ENCODE results near the gene PIR.

Gene PIR

DNA sequence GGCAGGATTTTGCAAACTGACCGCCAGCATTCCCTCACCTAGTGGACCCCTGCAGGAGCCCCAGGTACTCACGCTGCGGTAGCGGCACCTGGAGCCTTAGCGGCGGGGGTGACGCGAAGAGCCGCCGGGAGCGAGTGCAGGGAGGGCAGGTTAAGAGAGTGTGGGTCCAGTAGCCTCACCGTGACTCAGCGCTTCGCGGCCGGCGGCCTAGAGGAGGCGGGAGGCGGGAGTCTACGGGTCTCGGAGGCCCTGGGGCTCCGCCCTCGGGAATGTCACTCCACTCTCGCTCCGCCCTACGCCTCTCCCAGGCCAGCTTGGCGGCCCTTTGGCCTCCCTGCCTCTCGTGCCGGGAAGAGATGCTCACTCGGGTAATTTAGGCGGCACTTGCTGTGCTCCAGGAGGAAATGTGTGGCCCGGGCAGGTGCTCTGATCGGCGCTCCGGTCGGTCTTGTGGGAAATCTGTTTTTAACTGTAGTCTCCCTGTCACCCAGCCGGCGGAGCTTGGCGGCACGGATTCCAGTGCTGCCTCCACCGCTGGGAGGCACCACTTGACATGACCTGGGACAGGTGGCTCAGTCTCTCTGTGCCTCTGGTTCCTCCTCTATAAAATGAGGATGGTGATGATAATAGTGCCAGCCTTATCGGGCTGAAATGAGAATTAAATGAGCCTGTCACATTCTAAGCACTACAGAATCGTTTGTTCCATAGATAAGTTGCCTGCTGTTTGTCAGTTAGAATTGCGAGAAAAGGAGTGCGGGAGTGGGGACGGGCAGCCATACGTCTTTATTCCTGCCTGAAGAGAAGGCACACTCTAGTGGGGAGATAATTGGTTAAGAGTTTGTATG lies at the start of gene PIR:
TSS of gene PIR (minus strand) at position 216 of the 845 bp plus-strand sequence. CDS start 2,076 bp downstream, outside the sequence.
- peak; percentile 79 to 83 for DNase-seq

DNA sequence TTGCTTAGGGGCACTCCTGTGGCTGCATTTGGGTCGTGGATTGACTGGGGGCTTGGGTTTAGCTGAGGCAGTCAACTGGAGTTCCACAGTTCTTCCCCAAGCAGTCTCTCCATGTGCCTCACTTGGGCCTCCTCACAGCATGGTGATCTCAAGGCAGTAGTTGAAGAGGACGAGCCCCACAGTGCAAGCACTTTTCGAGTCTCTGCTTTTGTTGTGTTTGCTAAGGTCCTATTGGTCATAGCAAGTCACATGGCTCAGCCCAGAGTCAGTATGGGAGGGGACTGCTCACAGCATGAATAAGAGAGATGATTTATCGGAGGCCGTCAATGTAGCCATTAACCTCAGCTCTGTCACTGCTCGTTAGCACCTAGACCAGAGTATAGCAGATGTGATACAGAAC lies 37.2 kb upstream of the PIR start:
- DNase-seq = no peak

DNA sequence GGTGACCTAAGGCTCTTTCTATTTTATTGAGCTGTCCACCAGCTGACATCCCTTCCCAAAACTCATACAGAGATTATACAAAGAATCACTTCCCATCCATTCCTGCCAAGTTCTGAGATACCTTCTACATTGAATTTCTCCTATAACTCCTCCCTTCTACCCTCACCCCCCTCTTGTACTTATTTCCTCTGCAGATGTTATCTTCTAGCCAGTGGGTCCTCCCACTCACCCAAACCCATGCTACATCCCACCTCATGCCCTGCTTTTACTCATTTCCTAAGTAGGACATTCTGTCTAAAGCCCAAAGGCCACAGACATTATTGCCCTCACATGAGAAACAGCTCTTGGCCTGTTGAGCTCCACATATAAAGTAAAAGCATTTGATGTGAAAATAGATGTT lies 36.0 kb upstream of the PIR start:
- no peak for DNase-seq

GRCh38 chrX:15525664-15526416 lies 32.7 kb upstream of the PIR start:
- DNase-seq = no peak

DNA sequence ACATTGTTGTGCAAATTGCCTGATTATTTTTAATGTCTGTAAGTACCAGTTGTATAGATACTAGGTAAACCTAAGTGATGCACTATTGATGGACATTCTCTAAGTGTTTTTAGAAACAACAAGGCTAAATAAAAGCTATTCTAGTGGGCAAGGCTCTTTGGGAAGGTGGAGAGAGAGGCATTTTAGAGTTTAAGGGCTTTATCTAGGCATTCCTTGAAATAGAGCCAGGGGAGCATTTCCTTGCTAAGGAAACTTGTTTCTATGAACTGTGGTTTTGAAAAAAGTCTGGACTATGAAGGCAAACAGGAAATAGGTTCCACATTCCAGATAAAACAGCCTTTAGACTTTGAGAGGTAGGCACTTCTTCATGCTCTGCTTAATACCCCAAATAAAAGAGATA lies 31.3 kb upstream of the PIR start:
- DNase-seq = no peak

DNA sequence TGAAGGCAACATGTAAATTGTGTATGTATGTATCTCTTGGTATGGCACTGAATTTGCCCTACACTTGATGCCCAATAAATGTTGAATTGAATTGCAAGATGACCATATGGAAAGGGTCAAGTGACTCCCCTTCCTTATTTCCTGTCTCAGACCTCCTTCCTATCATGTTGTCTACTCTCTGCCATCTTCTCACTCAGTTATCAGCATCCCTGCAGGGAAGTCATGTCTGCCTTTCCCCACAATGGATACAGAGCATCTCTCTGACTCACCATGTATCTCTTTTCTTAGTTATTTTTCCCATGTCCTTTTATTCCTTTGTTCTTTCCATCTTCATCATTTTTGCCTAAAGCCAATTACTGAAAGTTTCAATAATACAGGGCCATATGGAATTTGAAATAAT lies 30.0 kb upstream of the PIR start:
- no peak for DNase-seq

DNA sequence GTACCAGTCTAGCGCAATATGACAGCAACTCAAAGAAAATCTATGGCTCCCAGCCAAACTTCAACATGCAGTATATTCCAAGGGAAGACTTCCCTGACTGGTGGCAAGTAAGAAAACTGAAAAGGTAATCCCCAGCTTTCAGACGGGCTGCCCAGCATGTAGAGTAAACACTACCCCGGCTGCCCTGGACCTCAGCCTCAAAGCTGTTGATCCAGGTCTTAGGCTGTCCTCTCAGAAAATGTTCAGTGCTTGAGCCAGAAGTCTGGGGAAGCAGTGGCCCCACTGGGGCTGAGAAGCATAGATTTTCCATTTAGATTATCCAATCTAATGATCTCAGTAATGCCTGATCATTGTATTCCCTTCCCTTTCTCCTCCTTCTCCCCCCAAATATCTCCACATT lies 29.3 kb upstream of the PIR start:
- no peak for DNase-seq

DNA sequence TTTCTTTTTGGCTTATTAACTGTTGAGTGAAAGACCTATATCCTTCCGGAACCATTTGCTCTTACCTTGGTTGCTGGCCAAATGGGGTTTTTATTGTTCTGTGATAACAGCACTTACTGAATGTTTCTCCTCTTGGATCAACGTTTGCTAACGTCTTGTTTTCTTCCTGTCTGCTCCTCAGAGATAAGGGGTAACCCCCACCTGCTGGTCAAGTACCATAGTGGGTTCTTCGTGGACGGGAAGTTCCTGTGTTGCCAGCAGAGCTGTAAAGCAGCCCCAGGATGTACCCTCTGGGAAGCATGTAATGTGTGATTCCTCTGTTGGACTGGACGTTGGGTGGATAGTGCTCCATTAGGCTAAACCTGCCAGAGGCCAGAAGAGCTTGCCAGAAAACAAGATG lies 22.8 kb upstream of the PIR start:
- DNase-seq = no peak

GRCh38 chrX:15514279-15514678 lies 21.1 kb upstream of the PIR start:
- no peak for DNase-seq

- no peak for DNase-seq
These were observed 19.4 kb upstream of the PIR start for GRCh38 chrX:15512401-15512965.

- DNase-seq = no peak
These were observed 18.4 kb upstream of the PIR start for GRCh38 chrX:15511563-15511962.

DNA sequence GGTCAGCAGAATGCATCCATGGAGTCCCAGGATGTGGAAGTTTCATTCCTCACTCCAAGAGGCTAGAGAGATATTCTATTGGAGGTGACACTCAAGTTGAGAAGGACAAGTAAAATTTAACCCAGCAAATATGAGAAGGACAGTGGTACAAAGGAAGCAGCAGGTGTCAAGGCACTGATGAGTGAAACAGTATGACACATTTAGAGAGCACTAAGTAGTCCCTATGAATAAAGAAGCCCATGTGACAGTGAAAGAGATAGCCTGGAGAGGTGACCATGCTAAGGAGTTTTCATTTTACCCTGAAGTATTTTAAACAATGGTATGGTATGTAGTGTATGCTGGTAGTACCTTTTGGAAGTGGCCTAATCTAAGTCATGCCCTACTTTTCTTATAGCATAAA lies 16.7 kb upstream of the PIR start:
- DNase-seq = no peak

DNA sequence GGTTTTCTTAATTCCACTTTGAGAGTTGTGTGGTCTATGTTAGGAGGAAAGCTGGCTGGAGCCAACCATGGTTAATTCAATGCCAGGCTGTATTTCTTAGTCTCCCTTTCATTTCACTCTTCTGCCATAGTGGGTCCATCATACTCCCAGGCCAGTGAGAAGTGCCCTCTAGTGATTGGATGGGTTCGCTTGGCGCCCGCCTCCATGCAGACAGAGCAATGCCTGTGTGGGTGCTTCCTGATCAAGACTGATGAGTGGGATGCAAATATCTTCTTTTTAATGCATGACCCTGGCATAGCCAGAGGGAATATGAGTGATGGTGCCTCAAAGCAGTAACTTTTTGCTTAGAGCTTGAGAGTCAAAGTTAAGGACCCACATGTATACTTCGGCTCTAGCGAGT lies 13.9 kb upstream of the PIR start:
- no peak for DNase-seq

GRCh38 chrX:15505101-15505500 lies 12.0 kb upstream of the PIR start:
- no peak for DNase-seq

- no peak for DNase-seq
These were observed 11.5 kb upstream of the PIR start for GRCh38 chrX:15504661-15505060.

GRCh38 chrX:15501506-15501905 lies 8.4 kb upstream of the PIR start:
- DNase-seq = no peak

GRCh38 chrX:15500497-15500966 lies 7.4 kb upstream of the PIR start, which contains the start of gene BMX:
Gene BMX, plus strand, starts transcription at chrX:15500807. Its CDS starts 7,547 bp downstream, at chrX:15508354.
- no peak for DNase-seq

- no peak for DNase-seq
These were observed 6.8 kb upstream of the PIR start for GRCh38 chrX:15499976-15500375.

DNA sequence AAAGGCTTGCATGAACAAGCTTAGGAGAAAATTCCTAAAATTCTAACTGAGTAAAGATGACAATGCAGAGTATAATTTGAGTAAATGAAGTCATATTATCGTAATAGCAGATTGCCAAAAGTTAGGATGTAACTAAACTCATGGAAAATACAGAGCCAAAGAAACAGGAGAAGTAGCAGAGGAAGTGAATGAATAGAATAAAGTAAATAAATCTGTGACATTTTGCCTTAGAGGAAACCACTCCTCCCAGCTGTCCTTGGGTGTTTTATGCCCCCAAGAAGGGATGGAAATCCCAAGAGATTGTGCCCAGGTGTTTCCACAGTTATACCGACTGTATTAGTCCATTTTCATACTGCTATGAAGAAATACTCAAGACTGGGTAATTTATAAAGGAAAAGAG lies 5.6 kb upstream of the PIR start:
- DNase-seq = no peak

GRCh38 chrX:15497865-15498264 lies 4.7 kb upstream of the PIR start:
- peak; percentile 72 to 74 for DNase-seq

- no peak for DNase-seq
These were observed 3.7 kb upstream of the PIR start for GRCh38 chrX:15496824-15497223.

GRCh38 chrX:15495801-15496200 lies 2.7 kb upstream of the PIR start:
- no peak for DNase-seq

- no peak for DNase-seq
These were observed 664 bp downstream of the PIR start for GRCh38 chrX:15492469-15492868.

- DNase-seq = no peak
These were observed 9.2 kb downstream of the PIR start for GRCh38 chrX:15483891-15484290.
